Fibroblast of villous mesenchyme (primary cell): Measurements from ENCODE around the gene SMIM14. TPM values are rescaled to one million over a fixed set of nuclear protein-coding genes. Genes with fewer than 3 reads are reported as not detected.
"Not testable (repeated sequence)": the region's sequence is repeated elsewhere in the genome, so short reads cannot be mapped to it uniquely, and the experiment has no call there.

ENCODE experiments used
- DNase-seq: peaks from one replicate; pipeline ENCODE4 v3.0.0-alpha.2; 2010; ENCODE audit warnings: low read depth
- H3K4me3 ChIP-seq: 2 replicates; pipeline ENCODE4 v1.5.1; 2011; ENCODE audit warnings: low read depth, mild to moderate bottlenecking, low read length
- total RNA-seq: library from RNA; depleted of rRNA; stranded (reverse); fragments of >200 nt; gene quantifications from 2 replicates; pipeline ENCODE4 v1.2.3, GENCODE V29; 2012
- TF ChIP-seq, protein P1 (sequence below): IDR thresholded peaks from 2 replicates; pipeline ENCODE4 v1.5.1; 2012; ENCODE audit warnings: low read depth, mild to moderate bottlenecking, low read length; ENCODE audit not compliant: insufficient read depth

The SMIM14 gene
- total RNA-seq, 1 donor = 29.4 TPM

DNA sequence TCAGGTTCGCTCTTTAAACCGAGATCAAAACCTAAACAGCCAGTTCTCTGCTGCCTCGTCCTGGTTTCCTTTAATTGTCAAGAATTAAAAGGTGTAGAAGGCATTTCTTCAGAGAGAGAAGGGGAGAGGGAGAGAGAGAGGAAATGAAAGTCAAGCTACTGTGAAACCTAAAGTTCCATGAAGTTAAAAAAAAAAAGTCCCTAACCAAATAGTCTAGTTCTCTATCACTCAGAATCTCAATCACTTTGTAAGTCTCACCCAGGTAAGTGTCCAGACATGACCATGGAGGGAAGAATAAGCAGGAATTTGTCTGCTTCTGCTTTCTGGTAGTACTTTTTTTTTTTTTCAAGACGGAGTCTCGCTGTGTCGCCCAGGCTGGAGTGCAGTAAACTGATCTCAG, 18.8 kb upstream of the SMIM14 start:
- TF ChIP-seq, protein P1, sequence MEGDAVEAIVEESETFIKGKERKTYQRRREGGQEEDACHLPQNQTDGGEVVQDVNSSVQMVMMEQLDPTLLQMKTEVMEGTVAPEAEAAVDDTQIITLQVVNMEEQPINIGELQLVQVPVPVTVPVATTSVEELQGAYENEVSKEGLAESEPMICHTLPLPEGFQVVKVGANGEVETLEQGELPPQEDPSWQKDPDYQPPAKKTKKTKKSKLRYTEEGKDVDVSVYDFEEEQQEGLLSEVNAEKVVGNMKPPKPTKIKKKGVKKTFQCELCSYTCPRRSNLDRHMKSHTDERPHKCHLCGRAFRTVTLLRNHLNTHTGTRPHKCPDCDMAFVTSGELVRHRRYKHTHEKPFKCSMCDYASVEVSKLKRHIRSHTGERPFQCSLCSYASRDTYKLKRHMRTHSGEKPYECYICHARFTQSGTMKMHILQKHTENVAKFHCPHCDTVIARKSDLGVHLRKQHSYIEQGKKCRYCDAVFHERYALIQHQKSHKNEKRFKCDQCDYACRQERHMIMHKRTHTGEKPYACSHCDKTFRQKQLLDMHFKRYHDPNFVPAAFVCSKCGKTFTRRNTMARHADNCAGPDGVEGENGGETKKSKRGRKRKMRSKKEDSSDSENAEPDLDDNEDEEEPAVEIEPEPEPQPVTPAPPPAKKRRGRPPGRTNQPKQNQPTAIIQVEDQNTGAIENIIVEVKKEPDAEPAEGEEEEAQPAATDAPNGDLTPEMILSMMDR = no peak
- H3K4me3 ChIP-seq = no peak overlapping the region
- no peak for DNase-seq

DNA sequence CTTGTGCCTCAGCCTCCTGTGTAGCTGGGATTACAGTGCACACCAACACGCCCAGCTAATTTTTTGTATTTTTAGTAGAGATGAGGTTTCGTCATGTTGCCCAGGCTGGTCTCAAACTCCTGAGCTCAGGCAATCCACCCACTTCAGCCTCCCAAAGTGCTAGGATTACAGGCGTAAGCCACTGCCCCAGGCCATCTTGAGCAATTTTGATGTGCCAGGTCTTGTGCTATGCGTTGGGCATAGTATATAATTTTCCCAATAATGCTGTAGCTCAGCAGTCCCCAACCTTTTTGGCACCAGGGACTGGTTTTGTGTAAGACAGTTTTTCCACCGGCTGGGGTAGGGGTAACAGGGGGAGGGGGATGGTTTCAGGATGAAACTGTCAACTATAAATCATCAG, 18.0 kb upstream of the SMIM14 start:
- not testable (repeated sequence) for H3K4me3 ChIP-seq, DNase-seq

DNA sequence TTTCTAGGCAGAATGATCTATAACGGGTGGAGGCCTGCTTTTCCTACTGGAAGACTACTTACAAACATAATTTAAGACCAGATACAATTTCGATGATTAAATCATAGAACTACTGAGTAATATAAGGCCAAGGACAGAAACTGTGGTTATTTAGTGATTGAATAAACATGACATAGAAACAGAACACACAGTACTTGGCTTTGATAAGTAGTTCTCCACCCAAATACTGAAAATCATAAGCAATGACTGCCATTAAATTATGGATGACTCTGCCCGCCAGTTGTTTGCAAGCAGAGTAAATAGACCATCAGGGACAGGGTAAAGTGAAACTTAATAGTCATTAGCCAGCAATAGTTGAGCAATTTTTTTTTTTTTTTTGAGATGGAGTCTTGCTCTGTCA, 17.2 kb upstream of the SMIM14 start:
- TF ChIP-seq, protein P1 = no peak
- peak; percentile 28 for DNase-seq
- no peak overlapping the region for H3K4me3 ChIP-seq

DNA sequence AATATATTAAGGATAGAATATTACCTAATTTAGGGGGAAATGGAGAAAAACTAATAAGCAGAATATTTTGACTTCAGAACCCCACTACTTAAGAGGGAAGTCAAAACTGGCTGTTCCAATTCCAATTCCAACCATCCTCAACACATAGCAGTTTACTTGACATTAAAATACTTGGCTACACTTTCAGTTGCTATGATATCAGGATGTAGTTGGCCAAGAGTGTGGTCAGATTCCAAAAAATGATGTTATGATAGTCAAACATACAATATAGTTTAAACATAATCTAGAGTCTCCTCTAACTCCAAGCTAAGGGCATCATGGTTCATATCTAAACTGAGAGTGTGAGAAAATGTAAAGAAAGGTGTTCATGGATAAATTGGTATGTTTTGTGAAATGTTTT, 16.5 kb upstream of the SMIM14 start:
- H3K4me3 ChIP-seq = no peak overlapping the region
- TF ChIP-seq, protein P1 = no peak
- DNase-seq = no peak

DNA sequence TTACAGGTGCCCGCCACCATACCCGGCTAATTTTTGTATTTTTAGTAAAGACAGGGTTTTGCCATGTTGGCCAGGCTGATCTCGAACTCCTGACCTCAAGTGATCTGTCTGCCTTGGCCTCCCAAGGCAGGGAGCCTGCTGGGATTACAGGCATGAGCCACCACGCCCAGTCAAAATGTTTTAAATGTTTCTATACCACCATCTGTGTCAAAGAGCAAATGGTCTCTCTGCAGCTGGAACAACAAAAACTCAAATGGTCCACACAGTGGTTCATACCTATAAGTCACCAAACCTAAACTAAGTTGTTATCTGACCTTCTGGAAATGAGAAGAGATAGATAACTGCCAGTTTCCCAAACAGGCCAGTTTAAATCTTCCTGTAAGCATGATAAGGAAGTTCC, 12.9 kb upstream of the SMIM14 start:
- H3K4me3 ChIP-seq = not testable (repeated sequence)
- DNase-seq = peak; percentile 1

DNA sequence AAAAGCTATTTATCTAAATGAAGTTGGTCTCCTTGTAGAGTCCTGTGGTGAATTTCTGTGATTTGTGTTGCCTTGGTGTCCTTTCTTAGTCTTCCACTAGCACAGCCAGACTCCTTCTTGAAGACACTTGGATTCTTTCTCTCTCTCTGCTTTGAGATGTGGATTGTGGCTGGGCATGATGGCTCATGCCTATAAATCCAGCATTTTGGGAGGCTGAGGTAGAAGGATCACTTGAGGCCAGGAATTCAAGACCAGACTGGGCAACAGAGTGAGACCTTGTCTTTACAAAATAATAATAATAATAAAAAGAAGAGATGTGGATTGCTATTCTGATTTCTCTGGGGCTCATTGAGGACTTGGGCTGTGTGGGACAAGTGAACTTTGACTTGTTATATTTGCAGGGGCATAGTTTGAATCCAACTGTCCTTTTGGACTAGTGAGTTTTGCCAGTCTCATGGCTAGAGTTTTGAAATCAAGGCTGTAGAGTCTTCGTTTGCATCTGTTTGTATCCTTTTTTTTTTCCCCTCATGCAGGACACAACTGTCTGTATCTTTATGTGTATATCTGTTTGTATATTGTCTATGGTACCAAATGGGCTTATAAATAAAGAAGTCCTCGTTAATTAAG, 11.1 kb upstream of the SMIM14 start:
- TF ChIP-seq, protein P1 = no peak
- no peak for DNase-seq

DNA sequence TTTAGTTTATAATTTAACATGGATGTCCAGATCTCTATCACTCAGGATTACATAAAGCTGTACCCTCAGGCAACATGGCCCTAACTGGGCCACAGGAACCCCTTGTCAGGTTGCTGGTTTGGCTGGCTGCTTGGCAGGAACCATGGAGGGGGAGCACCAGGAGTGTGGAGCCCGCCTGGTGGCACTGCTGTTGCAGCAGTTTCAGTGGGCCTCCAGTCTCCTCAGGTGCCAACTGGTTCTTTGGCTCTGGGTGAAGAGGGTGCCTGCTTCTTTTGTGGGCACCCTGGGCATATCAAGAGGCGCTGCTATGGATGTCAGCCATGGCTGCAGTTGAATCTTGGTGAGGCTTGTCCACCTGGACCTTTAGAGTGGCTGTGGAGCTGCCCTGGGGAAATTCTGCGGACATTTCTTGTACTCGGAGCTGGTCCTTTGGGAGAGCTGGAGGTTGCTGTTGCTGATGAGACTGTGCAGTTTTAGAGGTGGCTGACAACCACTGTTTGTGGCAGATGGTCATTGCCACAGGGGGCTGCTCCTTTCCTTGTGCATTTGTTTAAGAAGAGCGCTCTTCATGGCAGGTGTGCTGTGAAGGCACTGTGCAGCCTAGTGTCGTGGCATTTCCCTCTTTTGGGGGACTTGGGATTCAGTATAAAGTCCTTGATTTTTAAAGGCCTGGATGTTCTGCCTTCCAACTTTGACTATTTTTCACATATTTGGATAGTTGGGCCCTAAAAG, 10.3 kb upstream of the SMIM14 start:
- TF ChIP-seq, protein P1 = no peak
- no peak overlapping the region for H3K4me3 ChIP-seq
- DNase-seq = no peak

More for the DNA sequence above, 11.1 kb upstream of the SMIM14 start:
- H3K4me3 ChIP-seq = no peak overlapping the region

DNA sequence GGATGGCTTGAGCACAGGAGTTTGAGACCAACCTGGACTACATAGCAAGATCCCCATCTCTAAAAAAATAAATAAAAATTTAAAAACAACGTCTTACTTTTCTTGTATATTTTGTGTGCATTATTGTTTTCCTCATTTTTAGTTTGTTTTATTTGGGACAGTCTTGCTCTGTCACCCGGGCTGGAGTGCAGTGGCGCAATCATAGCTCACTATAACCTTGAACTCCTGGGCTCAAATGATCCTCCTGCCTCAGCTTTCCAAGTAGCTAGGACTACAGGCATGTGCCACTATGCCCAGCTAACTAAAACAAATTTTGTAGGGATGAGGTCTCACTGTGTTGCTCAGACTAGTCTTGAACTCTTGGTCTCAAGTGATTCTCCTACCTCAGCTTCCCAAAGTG, 9.5 kb upstream of the SMIM14 start:
- TF ChIP-seq, protein P1 = no peak
- H3K4me3 ChIP-seq = no peak overlapping the region

More for the DNA sequence above, 9.5 kb upstream of the SMIM14 start:
- no peak for DNase-seq
